Germinal center (tissue), 1 donor: Measurements from ENCODE around the gene RBSN.
A peak's percentile ranks its signal among the peaks of the same experiment; 100 is the strongest.

ENCODE experiments used
- DNase-seq: peaks from one replicate; pipeline ENCODE4 v3.0.0; 2012; ENCODE audit warnings: mixed read lengths, low spot score

RBSN gene

GRCh38 chr3:15099364-15100098 lies 583 bp upstream of the RBSN start:
- no peak for DNase-seq

- DNase-seq: peak; percentile 41
Measured at GRCh38 chr3:15097891-15098290, 1.1 kb downstream of the RBSN start.

- no peak for DNase-seq
Measured at GRCh38 chr3:15096046-15096445, 2.9 kb downstream of the RBSN start.

GRCh38 chr3:15094187-15094875 lies 4.6 kb downstream of the RBSN start:
- no peak for DNase-seq

- no peak for DNase-seq
Measured at GRCh38 chr3:15092686-15093085, 6.3 kb downstream of the RBSN start.

- DNase-seq: no peak
Measured at GRCh38 chr3:15091575-15091974, 7.4 kb downstream of the RBSN start.

- DNase-seq: no peak
Measured at GRCh38 chr3:15089201-15089600, 9.7 kb downstream of the RBSN start.

- no peak for DNase-seq
Measured at GRCh38 chr3:15086699-15087098, 12.2 kb downstream of the RBSN start.

GRCh38 chr3:15086263-15086662 lies 12.7 kb downstream of the RBSN start:
- no peak for DNase-seq

GRCh38 chr3:15083252-15083651 lies 15.7 kb downstream of the RBSN start:
- DNase-seq: no peak

GRCh38 chr3:15081960-15082664 lies 16.8 kb downstream of the RBSN start:
- DNase-seq: no peak

- no peak for DNase-seq
Measured at GRCh38 chr3:15079091-15079490, 19.9 kb downstream of the RBSN start.

- no peak for DNase-seq
Measured at GRCh38 chr3:15074500-15074899, 24.4 kb downstream of the RBSN start.

- no peak for DNase-seq
Measured at GRCh38 chr3:15071699-15072098, 27.2 kb downstream of the RBSN start.

GRCh38 chr3:15069441-15069840 lies 29.5 kb downstream of the RBSN start:
- DNase-seq: no peak

GRCh38 chr3:15066467-15066866 lies 32.5 kb downstream of the RBSN start:
- DNase-seq: no peak

GRCh38 chr3:15065550-15066007 lies 33.4 kb downstream of the RBSN start:
- no peak for DNase-seq

GRCh38 chr3:15064835-15065549 lies 34.0 kb downstream of the RBSN start, which contains the start of gene MRPS25:
TSS of gene MRPS25 (minus strand) at chr3:15065315. CDS start at chr3:15065194, 121 bp downstream.
- DNase-seq: peak; percentile 94

- DNase-seq: peak; percentile 20
Measured at GRCh38 chr3:15064299-15064834, 34.6 kb downstream of the RBSN start.

- DNase-seq: no peak
Measured at GRCh38 chr3:15063656-15064286, 35.2 kb downstream of the RBSN start.

- DNase-seq: no peak
Measured at GRCh38 chr3:15063238-15063637, 35.7 kb downstream of the RBSN start.
